Stimulated activated CD8-positive, alpha-beta memory T cell treated with anti-CD3 and anti-CD28 coated beads, Interleukin-7, amount 100 ng/mL, for 4 hours (primary cell): ENCODE data around the gene SHROOM3.

Experiments used
- DNase-seq, 2 donors: peaks; one replicate each; pipeline ENCODE4 v3.0.0-alpha.2; 2020; ENCODE audit warnings: low read depth in 2 of 2

SHROOM3 gene

DNA sequence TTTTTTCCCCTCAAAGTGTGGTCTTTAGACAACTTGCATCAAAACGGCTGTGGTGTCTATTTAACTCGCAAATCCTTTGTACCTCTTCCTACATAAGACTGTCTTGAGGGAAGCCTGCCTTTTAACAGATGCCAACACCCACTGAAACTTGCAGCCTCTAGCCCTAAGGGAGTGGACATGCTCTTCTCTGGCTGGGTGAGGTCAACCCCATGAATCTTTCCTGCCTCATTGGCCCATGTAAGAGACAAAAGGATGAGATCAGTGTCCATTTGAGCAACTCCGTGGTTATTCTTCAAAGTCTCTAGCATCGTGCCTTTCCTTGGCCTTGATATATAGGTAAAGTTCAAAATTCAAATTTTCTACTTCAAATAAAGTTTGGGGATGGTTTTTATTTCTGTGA, 134.7 kb downstream of the SHROOM3 start:
- no peak for DNase-seq

DNA sequence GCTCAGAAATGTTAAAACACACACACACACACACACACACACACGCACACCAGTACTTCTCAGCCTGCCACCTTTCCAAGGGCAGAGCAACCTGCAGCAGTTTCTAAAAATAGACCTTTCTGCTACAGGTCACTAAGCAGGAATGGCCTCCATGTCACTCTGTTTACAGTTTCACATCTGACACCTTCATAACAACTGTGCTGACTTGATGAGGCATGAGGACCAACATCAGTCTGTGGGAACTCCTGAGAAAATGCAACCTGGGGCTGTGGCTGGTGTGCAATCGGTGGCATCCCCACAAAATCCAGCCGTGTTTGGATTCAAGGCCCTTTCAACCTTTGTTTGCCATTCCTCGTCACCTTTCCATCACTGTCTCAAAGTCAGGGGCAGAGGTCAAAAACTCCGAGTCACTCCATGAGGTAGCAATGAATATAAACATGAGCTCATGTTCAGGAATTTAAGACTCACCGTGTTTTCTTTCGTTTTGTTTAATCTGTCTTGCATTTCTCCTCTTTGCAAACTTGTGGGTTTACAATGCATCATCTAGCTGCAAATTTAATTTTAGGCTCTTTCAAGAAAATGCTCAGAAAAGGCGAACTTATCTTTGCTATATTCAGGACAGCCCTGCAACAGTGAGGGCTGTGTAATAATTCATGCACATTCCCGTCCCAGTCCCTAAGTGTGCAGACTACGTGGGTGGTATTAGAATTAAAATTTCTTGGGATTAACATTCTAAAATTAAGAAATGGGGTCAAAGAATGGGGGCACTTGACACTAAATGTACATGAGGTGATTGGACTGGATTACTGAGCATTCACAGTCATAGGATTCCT, 135.3 kb downstream of the SHROOM3 start:
- DNase-seq, result no peak

DNA sequence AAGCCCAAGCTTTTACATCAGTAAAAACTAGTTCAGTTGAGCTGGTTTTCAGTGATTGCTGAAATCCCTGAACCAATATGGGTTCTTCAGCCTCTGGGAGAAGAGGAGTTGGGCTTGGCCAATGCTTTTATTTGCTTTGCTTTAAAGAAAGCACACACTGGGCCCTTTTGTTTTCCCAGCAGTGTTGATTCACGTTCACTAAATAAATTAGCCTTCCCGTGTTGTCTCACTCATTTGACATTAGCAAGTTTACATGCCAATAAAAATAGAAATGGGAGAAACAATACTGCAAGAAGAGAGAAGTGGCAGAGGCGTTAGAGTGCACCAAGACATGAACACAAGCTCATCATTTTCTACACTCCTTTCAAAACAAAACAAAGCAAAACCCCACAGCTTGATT, 136.2 kb downstream of the SHROOM3 start:
- no peak for DNase-seq

DNA sequence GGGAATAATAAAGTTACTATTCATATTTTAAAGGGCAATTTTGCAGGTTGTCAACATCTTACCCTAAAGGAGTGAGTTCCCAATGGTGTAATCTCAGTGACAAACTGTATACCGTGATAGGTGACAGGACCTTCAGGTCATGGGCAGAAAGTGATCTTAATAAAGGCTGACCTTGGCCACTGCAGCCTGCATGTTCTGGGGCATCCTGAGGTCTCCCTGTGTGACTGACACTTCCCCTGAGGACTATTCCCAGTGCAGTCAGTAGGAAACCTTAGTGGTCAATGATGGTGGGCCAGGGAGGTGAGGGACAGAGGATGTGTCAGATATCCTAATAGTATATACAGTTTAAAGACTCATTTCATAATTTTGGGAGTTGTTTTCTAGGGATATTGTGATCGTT, 137.2 kb downstream of the SHROOM3 start:
- DNase-seq, result no peak

DNA sequence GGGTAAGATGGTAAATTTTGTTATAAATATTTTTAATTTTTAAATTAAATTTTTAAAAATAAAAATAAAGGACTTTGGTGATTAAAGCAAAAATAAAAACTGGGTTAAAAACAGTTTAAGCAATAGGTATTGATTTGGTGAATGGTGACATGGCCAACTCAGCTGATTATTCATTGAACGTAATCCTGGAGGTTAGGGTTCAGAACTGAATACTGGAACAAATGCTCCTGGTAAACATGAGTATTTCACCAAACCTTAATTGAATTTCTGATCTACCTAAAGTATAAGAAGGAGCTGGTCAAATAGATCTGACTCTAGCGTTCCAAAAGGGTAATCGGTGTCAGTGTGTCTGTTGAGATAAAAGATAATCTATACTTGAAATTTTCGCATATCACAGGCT, 141.8 kb downstream of the SHROOM3 start:
- no peak for DNase-seq

DNA sequence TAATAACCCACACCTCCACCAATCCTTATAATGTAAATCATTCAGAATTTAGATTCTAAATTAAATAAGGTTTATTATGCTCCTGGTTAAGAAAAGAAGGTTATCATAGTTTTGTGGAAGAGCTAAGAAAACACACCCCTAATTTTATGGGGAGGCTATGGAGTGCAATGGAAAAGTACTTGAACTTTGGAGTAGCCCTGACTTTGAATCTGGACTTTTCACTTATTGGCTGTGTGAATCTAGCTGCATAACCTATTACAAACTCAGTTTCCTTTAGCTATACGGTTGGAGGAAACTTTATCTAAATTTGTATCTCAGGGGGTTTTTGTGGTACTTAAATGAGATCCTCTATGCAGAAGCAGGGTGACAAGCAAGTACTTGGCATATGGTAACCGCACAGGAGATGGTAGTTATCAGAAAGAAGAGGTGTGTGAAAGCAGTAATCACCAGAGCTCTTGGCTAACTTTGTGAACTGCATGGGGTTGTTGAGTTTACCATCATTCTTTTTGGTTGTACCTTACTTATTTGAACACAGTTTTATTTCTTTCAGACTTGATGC, 143.1 kb downstream of the SHROOM3 start:
- DNase-seq, result no peak

DNA sequence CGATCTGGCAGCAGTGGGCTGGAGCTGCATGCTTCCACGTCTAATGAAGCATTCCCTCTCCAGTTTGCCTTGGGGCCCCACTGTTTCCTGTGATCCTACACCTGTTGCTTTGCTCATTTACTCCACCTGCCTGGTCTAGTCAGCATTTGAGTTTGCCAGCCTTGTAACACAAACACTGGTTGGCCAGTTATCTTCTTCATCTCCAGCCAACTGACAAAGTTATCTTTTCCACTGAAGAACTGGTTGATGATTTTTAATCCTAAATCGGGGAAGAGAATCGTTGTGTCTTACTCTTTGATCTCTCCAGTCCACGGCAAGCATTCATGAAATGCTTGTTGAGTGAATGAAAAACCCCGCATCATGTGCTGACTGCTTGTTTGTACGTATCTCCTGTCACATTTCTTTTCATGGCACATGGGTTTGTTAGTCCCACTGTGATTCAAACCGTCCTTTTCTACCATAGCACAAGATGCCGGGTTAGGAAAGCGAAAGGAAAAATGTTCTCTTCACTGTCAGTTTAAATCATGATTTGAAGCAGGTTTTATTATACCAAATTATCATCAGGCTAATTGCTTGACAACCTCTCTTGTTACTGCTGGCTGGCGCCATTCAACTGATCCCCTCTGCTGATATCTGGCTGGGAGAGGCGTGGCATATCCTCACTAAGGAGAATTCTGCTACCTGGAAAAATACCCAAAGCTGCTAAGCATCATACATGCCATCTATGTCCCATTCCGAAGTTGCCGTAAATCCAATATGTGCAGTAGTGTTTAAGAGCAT, 144.8 kb downstream of the SHROOM3 start:
- DNase-seq, result no peak

DNA sequence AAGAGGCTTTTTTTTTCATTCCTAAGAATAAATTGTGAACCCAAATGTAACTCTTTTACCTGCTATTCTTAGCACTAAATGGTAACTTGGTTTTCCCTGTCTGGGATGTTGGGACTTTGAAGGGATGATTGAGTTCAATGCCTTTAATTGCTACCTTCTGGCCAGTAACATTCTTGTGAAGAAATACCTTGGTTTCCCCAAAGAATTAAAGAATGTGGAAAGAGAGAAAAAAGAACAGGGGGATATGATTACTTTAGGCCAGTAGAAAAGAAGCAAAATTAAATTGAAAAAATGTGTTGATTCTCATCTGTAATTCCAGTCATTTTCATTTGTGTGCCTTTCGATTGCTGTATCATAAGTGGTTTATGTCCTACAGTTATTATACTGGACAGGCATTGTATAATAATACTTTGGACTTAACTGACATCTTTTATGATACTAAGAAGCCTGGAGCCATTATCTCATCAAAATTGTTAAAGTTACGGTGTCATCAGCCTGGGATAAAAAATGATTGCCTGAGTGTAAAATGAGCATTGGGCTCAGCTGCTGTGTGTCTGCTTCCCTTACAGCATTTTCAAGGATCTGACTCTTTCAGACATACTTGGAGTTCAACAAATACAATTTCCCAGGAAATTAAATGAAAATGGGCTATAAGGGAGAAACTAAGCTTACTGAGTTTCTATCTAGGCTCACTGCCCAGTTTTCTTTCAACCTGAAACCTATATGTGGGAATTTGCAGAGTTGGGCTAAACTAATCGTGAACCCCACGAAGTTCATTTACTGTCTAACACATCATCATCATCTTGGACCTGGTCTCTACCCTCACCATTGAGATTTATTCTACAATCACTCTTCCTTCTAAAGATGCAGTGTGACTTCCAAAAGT, 146.3 kb downstream of the SHROOM3 start:
- no peak for DNase-seq

DNA sequence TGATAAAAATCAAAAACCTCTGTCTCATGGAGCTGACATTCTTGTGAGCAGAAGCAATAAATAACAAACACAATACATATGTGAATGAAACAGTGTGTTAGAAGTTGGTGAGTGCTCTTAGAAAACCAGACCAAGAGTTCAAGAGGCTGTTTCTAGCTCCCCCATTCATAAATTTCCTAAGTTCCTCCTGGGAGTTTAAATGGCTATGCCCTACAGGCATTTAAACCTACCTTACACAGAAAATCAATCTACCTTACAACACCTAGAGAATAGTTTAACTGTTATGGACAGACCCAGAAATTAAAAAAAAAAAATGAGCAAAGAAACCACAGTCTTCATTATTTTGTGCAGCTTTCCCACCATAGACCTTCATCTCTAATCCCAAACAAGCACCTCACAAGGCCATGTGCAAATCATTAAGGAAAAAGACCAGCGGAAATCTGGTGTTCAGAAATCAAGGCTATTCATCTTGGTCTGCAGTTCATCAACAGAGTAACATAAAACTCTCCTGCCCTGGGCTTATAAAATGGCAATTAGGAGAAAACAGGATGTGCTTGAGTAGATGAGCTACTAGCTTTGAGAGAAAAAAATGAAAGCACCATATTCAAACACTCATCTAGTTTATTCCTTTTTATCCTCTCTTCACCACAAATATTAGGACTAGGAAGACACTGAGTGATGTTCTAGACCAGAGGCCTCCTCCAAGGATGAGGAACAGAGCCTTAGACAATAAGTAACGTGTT, 147.2 kb downstream of the SHROOM3 start:
- DNase-seq, result no peak

DNA sequence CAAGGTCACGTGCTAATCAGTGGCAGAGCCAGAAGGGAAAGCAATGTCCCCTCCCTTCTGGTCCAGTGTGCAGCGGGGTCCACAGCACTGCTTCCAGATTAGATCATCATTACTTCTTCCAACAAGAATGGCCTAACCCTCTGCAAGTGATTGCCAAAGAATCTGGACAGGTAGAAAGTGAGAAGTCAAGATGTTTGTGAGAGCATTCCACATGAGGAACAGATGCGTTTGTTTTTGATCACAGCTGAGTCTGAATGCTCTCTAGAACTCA, 147.7 kb downstream of the SHROOM3 start:
- no peak for DNase-seq

DNA sequence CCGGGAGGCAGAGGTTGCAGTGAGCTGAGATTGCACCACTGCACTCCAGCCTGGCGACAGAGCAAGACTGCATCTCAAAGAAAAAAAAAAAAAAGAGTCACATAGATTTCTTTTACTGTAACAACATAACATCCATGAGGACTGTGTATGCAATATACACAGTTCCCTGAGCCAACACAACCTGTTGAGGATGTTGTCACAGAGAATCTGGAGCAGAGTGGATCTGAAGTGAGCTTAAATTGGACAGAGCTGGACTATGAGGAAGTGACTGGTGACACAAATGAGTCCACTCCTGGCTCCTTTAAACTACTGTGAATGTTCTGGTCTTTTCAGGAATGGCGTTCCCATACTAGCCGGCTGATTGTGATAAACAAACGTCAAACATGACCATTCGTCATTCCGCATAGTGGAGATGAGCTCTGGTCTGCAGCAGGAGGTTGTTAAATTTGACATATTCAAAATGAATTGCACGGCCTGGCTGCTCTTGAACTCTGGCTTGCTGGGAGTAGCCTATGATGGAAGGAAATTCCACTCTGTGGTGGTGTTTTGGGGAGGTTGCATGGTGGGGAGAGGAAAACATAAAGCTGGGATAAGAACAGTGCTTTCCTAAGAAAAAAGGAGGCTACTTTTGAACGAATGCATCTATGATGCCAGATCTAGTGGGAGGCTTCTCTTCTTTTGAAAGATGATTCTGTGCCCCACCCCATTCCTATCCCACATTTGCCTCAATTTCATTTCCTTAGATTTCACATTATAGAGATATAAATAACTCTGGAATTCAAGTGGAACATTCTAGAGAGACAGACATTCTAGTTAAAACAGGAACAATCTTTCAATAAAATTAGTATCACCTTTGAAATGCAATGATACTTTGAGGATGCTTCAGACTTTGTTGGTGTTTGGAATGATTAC, 149.5 kb downstream of the SHROOM3 start:
- DNase-seq, result no peak

DNA sequence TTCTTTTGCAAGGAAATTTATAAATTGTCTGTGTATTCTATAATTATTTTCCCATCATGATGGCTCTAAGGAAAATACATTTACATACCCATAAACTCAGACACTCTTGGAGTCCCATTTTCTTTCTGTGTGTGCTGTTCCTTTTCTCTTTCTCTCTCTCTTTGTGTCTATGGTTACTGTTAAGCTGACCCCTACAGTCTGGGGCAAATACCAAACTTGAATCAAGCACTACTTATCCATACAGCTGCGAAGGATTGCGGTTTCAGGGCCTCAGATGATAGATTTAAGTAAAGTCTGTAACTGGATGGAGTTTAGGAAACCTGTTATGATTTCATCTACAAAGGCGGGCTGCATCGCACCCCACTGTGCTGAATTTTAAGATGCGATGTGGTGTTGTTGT, 150.2 kb downstream of the SHROOM3 start:
- no peak for DNase-seq

DNA sequence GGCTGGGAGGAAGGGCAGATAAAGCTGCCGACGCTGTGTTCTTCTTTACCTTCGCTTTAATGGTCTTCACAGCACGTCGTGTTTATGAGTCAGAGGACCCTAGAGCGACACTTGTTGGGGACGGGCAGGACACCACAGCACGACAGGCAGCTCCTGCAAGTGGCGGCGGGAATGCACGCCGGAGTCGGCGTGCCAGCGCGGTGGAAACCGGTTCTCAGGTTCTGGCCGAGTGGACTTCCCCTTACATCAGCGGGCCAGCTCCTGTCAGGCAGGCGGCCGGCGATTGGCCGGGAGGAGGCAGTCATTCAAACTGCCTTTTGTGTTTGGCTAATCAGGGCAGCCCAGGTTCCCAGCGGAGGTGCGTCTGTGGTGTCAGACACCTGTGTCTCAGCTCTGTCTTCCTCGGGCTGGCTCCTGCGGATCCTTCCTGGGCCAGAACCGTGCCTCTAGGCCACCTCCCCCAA, 150.9 kb downstream of the SHROOM3 start:
- DNase-seq, result no peak

DNA sequence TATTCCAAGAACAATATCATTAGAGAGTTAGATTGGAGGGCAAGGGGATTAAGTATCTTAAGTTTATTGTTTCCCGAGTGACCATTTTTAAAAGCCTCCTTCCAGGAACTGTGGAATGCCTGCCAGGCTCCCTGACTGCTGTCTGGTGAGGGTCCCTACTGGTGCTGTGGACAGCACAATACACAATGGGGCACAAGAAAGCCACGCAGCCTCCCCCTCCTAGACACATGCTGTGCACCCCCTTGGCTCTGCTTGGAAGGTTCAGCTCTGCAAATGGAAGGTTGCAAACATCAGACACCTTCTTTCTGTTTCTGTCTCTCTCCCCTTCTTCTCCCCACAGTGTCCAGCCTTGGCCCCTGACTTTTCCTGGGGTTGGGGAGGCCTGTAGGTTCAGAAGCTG, 153.2 kb downstream of the SHROOM3 start:
- no peak for DNase-seq

DNA sequence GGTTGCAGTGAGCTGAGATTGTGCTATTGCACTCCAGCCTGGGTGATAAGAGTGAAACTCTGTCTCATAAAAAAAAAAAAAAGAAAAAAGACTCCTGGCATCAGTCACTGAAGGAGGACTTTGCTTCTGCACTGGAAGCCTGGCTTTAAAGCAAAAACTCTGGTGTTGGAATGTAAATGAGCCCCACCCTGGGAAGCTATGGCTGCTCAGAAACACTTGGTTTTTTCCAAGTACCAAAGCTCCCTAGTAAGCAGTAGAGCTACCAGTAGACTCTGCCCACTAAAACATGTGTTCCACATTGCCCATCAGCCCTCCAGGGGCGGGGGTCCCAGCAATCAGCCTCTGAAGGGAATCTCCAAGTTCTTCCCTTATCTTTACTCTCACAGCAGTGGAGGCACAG, 154.4 kb downstream of the SHROOM3 start:
- DNase-seq, result no peak

DNA sequence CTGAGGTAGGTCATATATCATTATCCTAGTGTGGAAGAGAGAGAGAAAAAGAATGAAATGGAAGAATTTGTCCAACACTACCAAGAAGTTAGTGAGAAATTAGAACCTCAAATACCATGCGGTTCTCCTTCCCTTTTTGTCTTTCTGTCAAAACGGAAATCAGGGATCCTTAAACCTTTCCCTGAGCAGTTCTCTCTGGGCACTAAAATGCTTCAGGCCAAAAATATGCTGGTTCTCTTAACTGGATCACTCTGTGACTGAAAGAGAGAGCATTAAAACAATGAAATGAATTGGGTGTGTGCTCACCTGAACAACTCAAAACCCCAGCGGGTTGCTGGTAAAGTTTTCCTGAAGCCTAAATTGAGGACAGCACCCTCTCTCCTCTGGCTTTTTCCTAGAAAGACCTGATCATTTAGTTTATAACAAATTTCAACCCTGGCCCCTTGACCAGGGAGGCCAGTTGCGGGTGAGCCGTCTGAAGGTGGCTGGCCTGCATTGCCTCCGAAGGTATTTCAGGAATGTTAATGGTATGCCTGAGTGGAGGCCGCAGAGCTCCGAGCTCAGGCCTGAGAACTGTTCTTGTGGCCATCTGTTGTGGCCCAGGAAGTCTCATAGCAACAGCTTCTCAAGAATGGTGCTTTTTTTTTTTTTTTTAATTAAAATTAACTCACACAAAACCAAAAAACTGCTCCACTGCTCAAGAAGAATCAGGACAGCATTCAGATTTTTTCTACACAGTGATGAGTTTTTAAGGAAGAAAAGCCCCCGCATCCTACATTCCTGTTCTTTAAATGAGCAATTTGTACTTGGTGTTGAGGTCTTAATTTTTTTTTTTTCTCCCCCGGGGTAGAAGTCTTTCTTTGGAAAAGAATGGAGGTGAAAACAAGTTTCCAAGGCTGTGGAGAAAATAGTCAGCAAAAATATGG, 155.1 kb downstream of the SHROOM3 start:
- DNase-seq, result no peak

DNA sequence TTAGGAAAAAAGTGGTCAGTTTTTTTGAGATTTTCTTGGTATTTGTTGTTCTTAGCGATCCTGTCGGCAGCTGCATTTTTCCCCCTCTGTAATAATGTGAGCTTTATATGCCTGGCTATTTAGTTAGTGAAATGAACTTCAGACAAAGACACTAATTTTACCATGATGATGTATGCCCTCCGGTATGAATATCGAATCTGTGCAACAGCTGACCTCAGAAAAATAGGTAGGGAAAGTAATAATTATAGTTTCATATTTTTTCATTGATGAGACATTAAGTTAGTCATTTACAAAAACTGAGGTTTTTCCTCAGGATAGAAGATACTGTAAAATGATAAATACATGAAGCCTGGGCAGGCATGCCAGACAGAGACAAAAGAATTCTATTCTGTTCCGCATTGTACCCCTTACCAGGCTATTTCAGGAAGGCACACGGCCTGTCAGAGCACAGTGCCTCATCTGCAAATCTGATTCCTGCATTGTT, 155.8 kb downstream of the SHROOM3 start:
- DNase-seq, result no peak

DNA sequence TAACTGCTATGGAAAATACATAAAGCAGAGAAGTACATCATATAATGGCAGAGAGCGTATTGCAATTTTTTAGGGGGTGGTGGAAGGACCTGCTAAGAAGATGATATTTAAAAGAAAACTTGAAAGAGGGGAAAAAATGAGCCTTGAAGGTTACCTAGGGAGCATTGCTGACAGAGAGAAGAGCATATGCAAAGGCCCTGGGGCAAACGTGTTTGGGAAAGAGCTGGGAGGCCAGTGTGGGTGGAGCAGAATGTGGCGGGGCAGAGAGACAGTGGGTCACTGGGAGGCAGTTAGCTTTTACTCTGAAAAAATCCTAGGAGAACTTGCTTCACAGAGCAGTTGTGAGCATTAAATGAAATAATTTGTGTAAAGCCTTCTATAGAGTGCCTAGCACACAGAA, 157.0 kb downstream of the SHROOM3 start:
- DNase-seq, result no peak

DNA sequence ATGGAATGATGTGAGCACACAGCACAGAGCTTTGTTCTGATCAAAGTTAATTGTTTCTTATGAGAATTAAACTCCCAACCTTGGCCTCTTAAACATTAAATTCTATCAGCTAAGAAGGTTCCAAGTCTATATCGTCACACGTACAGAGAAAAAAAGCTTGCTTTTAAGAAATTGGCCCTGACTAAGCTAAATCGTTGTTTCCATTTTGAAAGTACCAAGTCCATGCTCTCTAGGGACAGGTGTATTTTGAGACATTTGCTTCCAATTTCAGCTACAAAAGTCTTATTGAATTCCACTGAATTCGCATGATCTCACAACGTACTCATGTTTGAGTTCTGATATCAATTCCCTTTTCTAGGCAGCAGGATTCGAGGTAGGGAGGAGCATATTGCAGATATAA, 157.4 kb downstream of the SHROOM3 start:
- DNase-seq, result no peak
